IPS DF 4.7 (cell line): ENCODE measurements around the gene OR6P1.

Experiments
- DNase-seq: peaks from one replicate; pipeline ENCODE4 v3.0.0-alpha.2; 2013; ENCODE audit warnings: low spot score; ENCODE audit errors: extremely low read depth

OR6P1 gene, protein sequence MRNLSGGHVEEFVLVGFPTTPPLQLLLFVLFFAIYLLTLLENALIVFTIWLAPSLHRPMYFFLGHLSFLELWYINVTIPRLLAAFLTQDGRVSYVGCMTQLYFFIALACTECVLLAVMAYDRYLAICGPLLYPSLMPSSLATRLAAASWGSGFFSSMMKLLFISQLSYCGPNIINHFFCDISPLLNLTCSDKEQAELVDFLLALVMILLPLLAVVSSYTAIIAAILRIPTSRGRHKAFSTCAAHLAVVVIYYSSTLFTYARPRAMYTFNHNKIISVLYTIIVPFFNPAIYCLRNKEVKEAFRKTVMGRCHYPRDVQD

DNA sequence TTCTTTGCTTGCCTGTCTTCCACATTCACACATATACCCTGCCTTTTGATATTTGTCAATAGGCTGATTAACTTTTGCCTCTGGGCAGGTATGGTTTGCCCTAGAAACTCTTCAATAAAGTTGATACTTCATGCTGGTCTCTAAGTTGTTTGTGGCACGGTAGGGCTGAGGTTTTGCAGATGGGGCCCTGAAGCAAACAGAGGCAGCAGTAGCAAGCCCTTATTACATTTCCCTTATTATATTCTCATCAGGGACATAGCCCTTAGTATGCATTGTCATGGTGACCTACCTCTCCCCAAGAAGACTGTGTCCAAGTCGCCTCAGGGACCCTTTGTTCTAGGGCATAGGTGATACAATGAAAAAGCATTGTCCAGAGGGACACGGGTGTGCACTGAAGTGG lies at the start of gene OR6P1:
Gene OR6P1, minus strand, starts transcription at position 101 of the 400 bp plus-strand sequence. CDS start 6,976 bp downstream, outside the sequence.
- no peak for DNase-seq

DNA sequence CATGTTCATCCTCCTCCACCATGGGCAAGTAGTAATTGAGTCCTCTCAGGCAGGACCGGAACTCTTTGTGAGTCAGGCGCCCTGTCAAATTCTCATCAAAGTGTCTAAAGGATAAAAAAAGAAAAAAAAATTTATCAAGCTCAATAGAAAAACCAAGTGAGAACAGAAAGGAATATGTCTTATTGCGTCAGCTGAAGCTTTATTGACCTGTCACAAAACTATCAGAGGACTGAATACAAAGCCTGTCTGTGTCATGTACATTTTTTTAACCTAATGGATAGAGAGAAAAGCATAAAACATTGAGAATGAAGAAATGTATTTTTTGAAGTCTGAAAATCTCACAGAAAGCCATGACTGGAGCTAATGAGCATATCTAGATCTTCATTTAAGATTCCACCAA lies 43.4 kb upstream of the OR6P1 start:
- no peak for DNase-seq

DNA sequence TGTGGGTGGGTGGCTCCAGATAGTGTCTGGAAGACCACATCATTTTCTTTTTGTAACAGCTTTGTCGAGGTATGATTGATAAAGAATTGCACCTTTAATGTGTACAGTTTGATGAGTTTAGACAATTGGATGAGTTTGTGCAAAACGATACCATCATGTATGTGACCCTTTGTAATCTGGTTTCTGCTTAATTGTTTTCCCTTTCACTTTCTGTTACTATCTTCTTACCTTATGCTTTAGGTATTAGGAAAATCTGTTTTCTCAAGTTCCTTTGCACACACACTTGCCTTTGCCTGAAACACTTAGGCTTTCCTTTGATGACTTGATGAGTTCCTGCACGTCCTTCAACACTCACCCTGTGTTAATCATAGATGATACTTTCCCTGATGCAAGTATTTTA lies 41.5 kb upstream of the OR6P1 start:
- DNase-seq, result no peak

- DNase-seq, result no peak
Observed at GRCh38 chr1:158607296-158607695, 36.9 kb upstream of the OR6P1 start.

DNA sequence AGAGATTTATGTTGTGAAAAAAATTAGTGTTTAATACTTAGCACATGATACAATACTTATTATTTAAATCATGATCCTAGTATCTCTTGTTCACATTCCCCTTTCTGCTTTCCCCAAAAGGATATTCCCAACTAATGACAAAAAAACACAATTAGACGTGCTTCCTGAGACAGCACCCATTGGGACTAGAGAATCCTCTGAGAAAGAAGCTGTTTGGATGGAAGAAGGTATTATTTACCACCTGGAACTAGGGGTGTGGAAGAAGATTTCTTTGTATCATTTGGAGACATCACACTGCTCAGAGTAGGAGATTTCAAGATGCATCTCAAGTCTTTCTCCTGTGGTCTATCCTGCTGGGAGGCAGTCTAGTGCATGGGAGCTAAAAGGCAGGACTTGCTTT lies 34.6 kb upstream of the OR6P1 start, which contains the start of gene OR10Z1:
Gene OR10Z1, plus strand, starts transcription at position 301 of the 400 bp plus-strand sequence. CDS start 1,171 bp downstream, outside the sequence.
- DNase-seq, result no peak

- no peak for DNase-seq
Observed at GRCh38 chr1:158600735-158601134, 30.4 kb upstream of the OR6P1 start.

- no peak for DNase-seq
Observed at GRCh38 chr1:158586942-158587341, 16.6 kb upstream of the OR6P1 start.

- no peak for DNase-seq
Observed at GRCh38 chr1:158583962-158584361, 13.6 kb upstream of the OR6P1 start.

DNA sequence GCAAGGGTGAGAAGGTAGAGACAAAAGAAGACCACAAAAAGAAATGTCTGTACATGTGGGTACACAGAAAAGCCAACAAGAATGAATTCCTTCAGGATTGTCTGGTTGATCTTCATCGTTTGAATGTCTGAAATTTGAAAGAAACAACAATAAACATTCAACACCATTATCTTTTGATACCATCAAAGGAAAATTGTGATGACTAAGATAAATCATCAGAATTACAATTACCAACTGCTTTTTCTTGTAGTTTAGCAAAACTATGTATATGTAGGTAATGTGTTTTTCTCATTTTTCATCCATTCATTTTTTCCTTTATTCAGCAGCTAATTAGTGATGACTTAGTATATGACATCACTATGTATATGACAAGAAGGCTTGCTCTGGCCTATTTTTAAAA lies 9.4 kb upstream of the OR6P1 start, which contains the start of gene OR10X1:
Gene OR10X1, minus strand, starts transcription at position 167 of the 400 bp plus-strand sequence. Its CDS starts 0 bp downstream, at position 167.
- DNase-seq, result no peak

- DNase-seq, result no peak
Observed at GRCh38 chr1:158577561-158577960, 7.2 kb upstream of the OR6P1 start.

GRCh38 chr1:158572226-158572625 lies 1.8 kb upstream of the OR6P1 start:
- DNase-seq, result no peak

DNA sequence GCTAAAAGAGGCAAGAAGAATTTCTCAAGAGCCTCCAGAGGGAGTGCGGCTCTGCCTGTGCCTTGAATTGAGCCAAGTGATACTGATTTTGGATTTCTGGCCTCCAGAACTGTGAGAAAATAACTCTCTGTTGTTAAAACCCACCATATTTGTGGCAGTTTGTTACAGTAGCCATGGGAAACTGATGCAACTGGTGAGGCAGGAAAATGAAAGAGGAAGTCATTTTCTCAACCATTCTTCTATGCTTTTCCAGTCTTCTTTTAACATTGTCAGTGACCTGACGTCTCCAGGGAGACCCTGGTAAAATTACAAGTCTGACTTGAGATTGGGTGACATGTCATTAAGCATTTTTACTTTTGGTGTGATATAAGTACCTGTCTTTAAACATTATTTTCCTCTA lies 5.8 kb downstream of the OR6P1 start:
- DNase-seq, result no peak

DNA sequence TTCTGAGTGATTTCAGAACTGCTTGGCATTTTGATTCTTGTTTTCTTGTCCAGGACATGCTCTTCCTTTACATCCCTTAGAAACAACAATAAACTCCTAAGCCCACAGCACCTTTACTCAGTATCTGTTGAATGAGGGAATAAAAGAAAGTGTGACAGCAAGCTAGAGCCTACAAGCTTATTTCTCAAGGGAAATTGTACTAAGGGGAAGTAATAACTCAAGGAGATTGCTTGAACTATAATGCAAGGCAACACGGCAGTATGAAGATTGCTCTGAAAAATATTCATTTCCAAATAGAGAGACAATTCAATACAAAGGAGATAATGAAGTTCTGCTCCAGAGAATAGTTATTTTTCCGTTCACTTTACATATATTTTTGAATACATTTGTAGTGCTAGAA lies 6.5 kb downstream of the OR6P1 start:
- DNase-seq, result no peak

GRCh38 chr1:158559696-158560095 lies 10.7 kb downstream of the OR6P1 start:
- no peak for DNase-seq

DNA sequence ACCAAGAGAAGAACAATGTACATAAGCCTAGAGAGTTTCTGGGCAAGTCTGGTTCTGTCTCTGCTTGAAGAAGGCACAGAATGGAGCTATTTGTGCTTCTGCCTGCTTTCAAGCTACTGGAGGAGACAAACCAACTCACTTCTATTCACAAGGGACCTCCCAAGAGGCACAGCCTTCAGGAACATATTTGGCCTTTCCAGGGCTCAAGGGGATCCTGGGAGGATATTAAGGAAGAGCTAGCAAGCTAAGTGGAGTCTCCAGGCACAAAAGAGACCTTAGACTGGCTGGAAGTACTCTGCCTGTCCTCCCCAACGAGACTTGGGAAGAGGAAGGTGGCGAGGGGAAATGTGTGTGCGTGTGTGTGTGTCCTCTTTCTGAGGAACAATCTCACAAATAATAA lies 16.0 kb downstream of the OR6P1 start, which contains the start of gene OR6Y1:
Gene OR6Y1, minus strand, starts transcription at position 54 of the 400 bp plus-strand sequence. CDS start 6,300 bp downstream, outside the sequence.
- no peak for DNase-seq

- DNase-seq, result no peak
Observed at GRCh38 chr1:158552296-158552695, 18.1 kb downstream of the OR6P1 start.

DNA sequence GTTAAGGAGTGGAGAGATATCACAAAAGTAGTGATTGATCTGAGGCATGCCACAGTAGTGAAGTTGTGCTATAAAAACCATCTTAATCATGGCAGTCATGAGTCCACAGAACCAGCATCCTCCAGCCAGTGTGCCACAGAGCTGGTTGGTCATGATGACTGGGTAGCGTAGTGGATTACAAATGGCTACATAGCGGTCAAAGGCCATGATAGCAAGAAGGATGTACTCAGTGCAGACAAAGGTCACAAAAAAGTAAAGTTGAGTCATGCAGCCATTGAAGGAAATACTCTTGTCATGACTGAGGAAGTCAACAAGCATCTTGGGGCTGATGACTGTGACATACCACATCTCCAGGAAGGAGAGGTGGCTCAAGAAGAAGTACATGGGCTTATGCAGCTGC lies 22.8 kb downstream of the OR6P1 start:
- DNase-seq, result no peak

GRCh38 chr1:158537609-158538008 lies 32.8 kb downstream of the OR6P1 start:
- DNase-seq, result no peak

- DNase-seq, result no peak
Observed at GRCh38 chr1:158534496-158534895, 35.9 kb downstream of the OR6P1 start.

DNA sequence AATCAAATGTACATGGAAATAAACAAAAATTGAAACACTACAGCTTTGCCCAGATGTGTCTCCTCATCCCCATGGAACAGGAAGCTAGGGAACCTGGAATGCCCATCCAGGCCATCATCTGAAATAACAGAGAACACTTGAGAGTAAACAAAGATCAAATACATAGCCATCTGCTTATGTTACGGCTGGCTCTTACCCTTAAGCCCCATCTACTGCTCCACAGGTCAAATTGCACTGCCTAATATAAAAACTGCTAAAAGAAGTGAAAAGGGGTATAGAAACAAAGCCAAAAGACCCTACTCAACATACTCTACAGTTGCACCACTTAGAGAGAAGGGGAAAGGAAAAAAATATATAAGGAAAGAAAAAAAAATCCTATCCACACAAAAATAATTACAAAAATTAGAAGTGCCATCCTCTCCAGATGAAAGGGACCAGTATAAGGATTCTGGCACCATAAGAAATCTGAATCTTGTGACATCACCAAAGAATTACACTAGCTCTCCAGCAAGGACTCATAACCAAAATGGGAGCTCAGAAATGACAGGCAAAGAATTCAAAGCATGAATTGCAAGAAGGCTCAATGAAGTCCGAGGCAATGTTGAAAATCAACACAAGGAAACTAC lies 43.1 kb downstream of the OR6P1 start:
- DNase-seq, result no peak

DNA sequence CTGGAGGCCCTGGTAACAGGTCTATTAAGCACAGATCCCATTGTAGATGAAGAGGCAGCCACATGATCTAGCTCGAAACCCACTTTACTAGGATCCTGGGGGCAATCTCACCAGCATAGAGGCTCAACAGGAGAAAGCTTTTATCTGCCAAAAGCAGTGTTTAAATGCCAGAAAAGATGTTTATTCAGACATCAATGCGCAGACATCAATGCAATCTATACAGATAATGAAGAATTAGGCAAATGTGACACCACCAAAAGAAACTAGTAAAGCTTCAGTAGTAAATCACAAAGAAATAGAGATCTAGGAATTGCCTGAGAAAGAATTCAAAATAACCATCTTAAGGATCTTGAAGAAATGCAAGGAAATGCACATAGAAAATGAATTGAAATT lies 48.7 kb downstream of the OR6P1 start:
- DNase-seq, result no peak

- no peak for DNase-seq
Observed at GRCh38 chr1:158520955-158521665, 49.3 kb downstream of the OR6P1 start.
